Spleen (tissue), 7 donors: ENCODE measurements around the gene AK8.

ENCODE experiments used
- POLR2A ChIP-seq, 3 donors: fragments of 450-650 bp; IDR thresholded peaks; one replicate each; pipeline ENCODE4 v1.5.1; 2017; ENCODE audit warnings: antibody characterized with exemption in 3 of 3, mild to moderate bottlenecking in 1 of 3
- POLR2AphosphoS5 ChIP-seq, 3 donors: sonication (generic); formaldehyde crosslinking; IDR thresholded peaks; one replicate each; pipeline ENCODE4 v1.5.1; 2017; ENCODE audit warnings: antibody characterized with exemption in 3 of 3
- TF ChIP-seq, protein P1 (sequence below), 11 experiments: fragments of 200-600 bp in 7 of 11; fragments of 450-650 bp in 4 of 11; sonication (generic) in 4 of 11; IDR thresholded peaks in 8 of 11; conservative IDR thresholded peaks in 3 of 11; 1 replicate in 7 of 11; 2 replicates in 4 of 11; pipeline versions ENCODE4 v1.4.0 to v1.8.0; 2016 to 2021; ENCODE audit warnings: antibody characterized with exemption in 11 of 11, inconsistent platforms in 4 of 11, mild to moderate bottlenecking in 1 of 11
- donor health status: DM: no; HTN: no; CAD: no; lungs with moderate emphysema.
- donor health status: DM: no; HTN: no; CAD: no.
- donor health status: DM: no; HTN: no; CAD: no.

DNA sequence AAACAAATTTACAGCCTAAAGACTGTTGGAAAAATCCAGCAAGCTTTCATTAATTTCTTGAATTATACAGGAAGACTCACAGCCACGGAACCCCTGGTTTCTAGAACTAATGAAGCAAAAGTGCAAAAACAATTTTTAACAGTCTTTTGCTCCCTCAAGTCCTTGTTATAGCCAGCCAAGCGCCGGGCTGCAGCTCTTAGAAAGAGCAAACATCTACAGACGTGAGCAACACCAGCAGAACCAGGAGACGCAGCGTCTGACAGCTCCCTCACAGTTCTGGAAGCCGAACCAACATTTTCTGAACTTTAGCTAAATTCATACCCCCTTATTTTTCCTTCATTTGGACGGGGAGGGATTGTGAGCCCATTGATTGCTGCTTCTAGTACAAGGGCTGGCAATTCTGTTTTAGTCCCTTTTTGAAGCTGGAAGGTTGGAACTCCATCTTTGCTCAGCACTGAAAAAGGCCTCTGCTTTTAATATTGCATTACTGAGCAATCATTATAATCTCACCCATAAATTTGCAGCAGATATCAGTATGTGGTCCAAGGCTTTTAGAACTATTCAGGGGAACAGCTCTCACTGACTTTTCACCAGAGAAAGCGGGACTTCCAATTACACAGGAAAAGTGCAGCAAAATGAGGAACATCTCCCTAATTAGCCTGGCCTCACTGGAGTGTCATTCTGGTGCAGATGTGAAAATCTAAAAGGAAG lies 45.8 kb downstream of the AK8 start:
- TF ChIP-seq POLR2A (IDR thresholded peaks at IDR 0.05) = no peak
- TF ChIP-seq, protein P1, sequence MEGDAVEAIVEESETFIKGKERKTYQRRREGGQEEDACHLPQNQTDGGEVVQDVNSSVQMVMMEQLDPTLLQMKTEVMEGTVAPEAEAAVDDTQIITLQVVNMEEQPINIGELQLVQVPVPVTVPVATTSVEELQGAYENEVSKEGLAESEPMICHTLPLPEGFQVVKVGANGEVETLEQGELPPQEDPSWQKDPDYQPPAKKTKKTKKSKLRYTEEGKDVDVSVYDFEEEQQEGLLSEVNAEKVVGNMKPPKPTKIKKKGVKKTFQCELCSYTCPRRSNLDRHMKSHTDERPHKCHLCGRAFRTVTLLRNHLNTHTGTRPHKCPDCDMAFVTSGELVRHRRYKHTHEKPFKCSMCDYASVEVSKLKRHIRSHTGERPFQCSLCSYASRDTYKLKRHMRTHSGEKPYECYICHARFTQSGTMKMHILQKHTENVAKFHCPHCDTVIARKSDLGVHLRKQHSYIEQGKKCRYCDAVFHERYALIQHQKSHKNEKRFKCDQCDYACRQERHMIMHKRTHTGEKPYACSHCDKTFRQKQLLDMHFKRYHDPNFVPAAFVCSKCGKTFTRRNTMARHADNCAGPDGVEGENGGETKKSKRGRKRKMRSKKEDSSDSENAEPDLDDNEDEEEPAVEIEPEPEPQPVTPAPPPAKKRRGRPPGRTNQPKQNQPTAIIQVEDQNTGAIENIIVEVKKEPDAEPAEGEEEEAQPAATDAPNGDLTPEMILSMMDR (IDR thresholded peaks at IDR 0.05 in 8 of 11, conservative IDR thresholded peaks at IDR 0.05 in 3 of 11) = no peak
- no peak for TF ChIP-seq POLR2AphosphoS5 (IDR thresholded peaks at IDR 0.05)
